HepG2 (cell line): ENCODE data around the gene FALEC. TPM values are rescaled to one million over a fixed set of nuclear protein-coding genes. Genes with fewer than 3 reads are reported as not detected.

ENCODE experiments used
- ADNP ChIP-seq: sonication (generic); formaldehyde crosslinking; IDR thresholded peaks from 2 replicates; pipeline ENCODE4 v1.4.0; 2020; ENCODE audit warnings: missing genetic modification reagents
- ATF4 ChIP-seq, 2 experiments: fragments of 450-650 bp in 1 of 2; sonication (generic) in 1 of 2; formaldehyde crosslinking; IDR thresholded peaks; 2 replicates each; pipeline versions ENCODE4 v1.5.0 to v1.8.0; 2020 to 2022; ENCODE audit warnings: mild to moderate bottlenecking in 1 of 2, missing genetic modification reagents in 1 of 2
- CBX1 ChIP-seq: IDR thresholded peaks from one replicate; pipeline ENCODE4 v1.6.1; 2016; ENCODE audit warnings: antibody characterized with exemption, low read depth
- CEBPZ ChIP-seq: IDR thresholded peaks from 2 replicates; pipeline ENCODE4 v1.6.1; 2012; ENCODE audit warnings: low read length, improper control_type of control experiment
- ELF3 ChIP-seq: IDR thresholded peaks from 2 replicates; pipeline ENCODE4 v1.6.1; 2016; ENCODE audit warnings: missing genetic modification reagents, missing compliant biosample characterization
- HOXA5 ChIP-seq: sonication (generic); formaldehyde crosslinking; IDR thresholded peaks from 2 replicates; pipeline ENCODE4 v1.4.0; 2020; ENCODE audit warnings: missing genetic modification reagents
- IKZF1 ChIP-seq: fragments of 450-650 bp; IDR thresholded peaks from 2 replicates; pipeline ENCODE4 v1.7.1; 2016
- KDM5A ChIP-seq: fragments of 200-600 bp; sonication (generic); IDR thresholded peaks from 2 replicates; pipeline ENCODE4 v1.7.0; 2018; ENCODE audit warnings: antibody characterized with exemption, mild to moderate bottlenecking, low read length, borderline replicate concordance
- NFYB ChIP-seq: sonication (generic); formaldehyde crosslinking; IDR thresholded peaks from 2 replicates; pipeline ENCODE4 v1.4.0; 2020; ENCODE audit warnings: missing genetic modification reagents
- POLR2A ChIP-seq, 2 experiments: IDR thresholded peaks; 2 replicates each; pipeline ENCODE4 v1.6.1; 2011; ENCODE audit warnings: low read depth in 2 of 2, low read length in 2 of 2, mild to moderate bottlenecking in 1 of 2, moderate library complexity in 1 of 2; ENCODE audit not compliant: insufficient read depth in 1 of 2
- U2AF2 ChIP-seq: fragments of 200-400 bp; formaldehyde crosslinking; IDR thresholded peaks from 2 replicates; pipeline ENCODE4 v1.6.1; 2017; ENCODE audit warnings: low read depth, mild to moderate bottlenecking, low read length
- ZBTB1 ChIP-seq: sonication (generic); formaldehyde crosslinking; IDR thresholded peaks from 2 replicates; pipeline ENCODE4 v1.4.0; 2020; ENCODE audit warnings: missing genetic modification reagents, borderline replicate concordance
- ZBTB2 ChIP-seq: sonication (generic); formaldehyde crosslinking; IDR thresholded peaks from 2 replicates; pipeline ENCODE4 v1.8.0; 2022; ENCODE audit warnings: low read depth, missing genetic modification reagents
- ZNF674 ChIP-seq: sonication (generic); formaldehyde crosslinking; IDR thresholded peaks from 2 replicates; pipeline ENCODE4 v1.5.0; 2020; ENCODE audit warnings: low read depth, mild to moderate bottlenecking, missing genetic modification reagents
- ZNF687 ChIP-seq: sonication (generic); formaldehyde crosslinking; IDR thresholded peaks from 2 replicates; pipeline ENCODE4 v1.5.1; 2020; ENCODE audit warnings: mild to moderate bottlenecking, missing genetic modification reagents, moderate library complexity
- ZNF780A ChIP-seq: sonication (generic); formaldehyde crosslinking; IDR thresholded peaks from 2 replicates; pipeline ENCODE4 v1.8.0; 2022; ENCODE audit warnings: mild to moderate bottlenecking, missing genetic modification reagents, moderate library complexity
- ZNF850 ChIP-seq: sonication (generic); formaldehyde crosslinking; conservative IDR thresholded peaks from 2 replicates; pipeline ENCODE4 v1.9.0; 2021; ENCODE audit warnings: mild to moderate bottlenecking, missing genetic modification reagents
- polyA plus RNA-seq, 8 experiments: library from polyadenylated mRNA; depleted of rRNA in 3 of 8; stranded (reverse) in 7 of 8; unstranded in 1 of 8; fragments of >200 nt; fragmentation: Illumina TruSeq in 4 of 8; extraction: Trizol in 4 of 8; gene quantifications; 2 replicates each; pipeline versions ENCODE4 v1.2.1 to v1.2.3, GENCODE V29; 2011 to 2016; ENCODE audit warnings: low read depth in 4 of 8, missing spikeins in 1 of 8, mixed read lengths in 1 of 8; ENCODE audit not compliant: insufficient read depth in 1 of 8
- total RNA-seq, 5 experiments: library from RNA; depleted of rRNA; stranded (reverse); fragments of >200 nt; fragmentation: Illumina TruSeq; extraction: Trizol; gene quantifications; 2 replicates each; pipeline ENCODE4 v1.2.3, GENCODE V29; 2016; ENCODE audit warnings: low read depth in 1 of 5

FALEC gene
- total and polyA plus RNA-seq, 2 of the 13 experiments (the other 11 are each of a cell fraction or from before 2014, with no cell fraction given) = 0.33 to 0.71 TPM

GRCh38 chr1:150486966-150487762, 28.4 kb upstream of the FALEC start, which contains the start of gene TARS2 (continued):
- peak; percentile 40; the same call in 1 of the 2 replicates for TF ChIP-seq ZNF780A (CRISPR knock-in tag)
- TF ChIP-seq ZBTB1 (CRISPR knock-in tag) = no peak
- 0 out of 4 replicates have a peak, but pooled peaks of 1 of the 2 experiments have one; percentile 40 for TF ChIP-seq ATF4 (CRISPR knock-in tag; IDR thresholded peaks at IDR 0.05)
- no peak for TF ChIP-seq ADNP (CRISPR knock-in tag)
- TF ChIP-seq ELF3 = peak; percentile 85
- peak; percentile 48 for TF ChIP-seq CBX1
- 0 out of 2 replicates have a peak, but pooled peaks have one; percentile 55 for TF ChIP-seq ZBTB2
- no peak for TF ChIP-seq CEBPZ
- no peak for TF ChIP-seq U2AF2
- peak; percentile 98 for TF ChIP-seq NFYB (CRISPR knock-in tag)
- peak; percentile 78 to 83 for TF ChIP-seq POLR2A (IDR thresholded peaks at IDR 0.05; ENCODE audit: insufficient read depth in 1 of 2, low read depth in 2 of 2, low read length in 2 of 2)
- TF ChIP-seq ZNF674 (CRISPR knock-in tag) = no peak
- no peak for TF ChIP-seq IKZF1
- no peak for TF ChIP-seq ZNF850 (CRISPR knock-in tag)
- TF ChIP-seq ZNF687 (CRISPR knock-in tag) = peak; percentile 69
- TF ChIP-seq HOXA5 (CRISPR knock-in tag) = peak; percentile 61; the same call in 1 of the 2 replicates
- TF ChIP-seq KDM5A = peak; percentile 96
